Activated naive CD8-positive, alpha-beta T cell treated with anti-CD3 and anti-CD28 coated beads, Interleukin-2, amount 10 ng/mL, durations not matched to agents 7 days and 5 days (primary cell): ENCODE results near the gene TLN1. TPM values are rescaled to one million over a fixed set of nuclear protein-coding genes. Genes with fewer than 3 reads are reported as not detected.

Source experiments
- ATAC-seq: fragments of 150-1000 bp; cut with Tn5 transposase; one replicate; pipeline ENCODE4 v1.10.0; 2021; ENCODE audit warnings: low read depth, moderate library complexity
- POLR2A ChIA-PET: fragments of 350-600 bp; sonication (Branson Sonifier 250); formaldehyde crosslinking; loops from one replicate; lab custom pipeline; 2021; ENCODE audit warnings: antibody characterized with exemption; lab: Charles Lee
- DNase-seq: peaks from one replicate; pipeline ENCODE4 v3.0.0; 2021
- H3K27ac Mint-ChIP-seq: one replicate; pipeline ENCODE4 v1.8.0; 2022; ENCODE audit warnings: mild to moderate bottlenecking, mixed read lengths
- H3K27me3 Mint-ChIP-seq: one replicate; pipeline ENCODE4 v1.8.0; 2022; ENCODE audit warnings: mild to moderate bottlenecking, moderate library complexity, mixed read lengths
- H3K36me3 Mint-ChIP-seq: one replicate; pipeline ENCODE4 v1.8.0; 2021; ENCODE audit warnings: mild to moderate bottlenecking, mixed read lengths
- H3K4me1 Mint-ChIP-seq: one replicate; pipeline ENCODE4 v1.8.0; 2021; ENCODE audit warnings: mixed read lengths
- H3K4me3 Mint-ChIP-seq: one replicate; pipeline ENCODE4 v1.8.0; 2022; ENCODE audit warnings: mild to moderate bottlenecking, moderate library complexity, mixed read lengths
- H3K9me3 Mint-ChIP-seq: one replicate; pipeline ENCODE4 v1.8.0; 2021; ENCODE audit warnings: mixed read lengths
- total RNA-seq, 2 experiments: library from RNA; stranded (reverse); gene quantifications; one replicate each; pipeline ENCODE4 v1.2.3, GENCODE V29; 2021

TLN1 gene
- total RNA-seq, 2 experiments from 2014 or later, result 381 to 388 TPM

- Mint-ChIP-seq H3K4me1 (peaks cover 14% of the 10 kb centered on the region), H3K27ac (peak overlapping the region; percentile 92), H3K27me3 (no peaks in the 10 kb centered on the region), H3K36me3 (peaks cover 12% of the 10 kb centered on the region), H3K9me3 (no peaks in the 10 kb centered on the region), H3K4me3 (no peak overlapping the region)
- POLR2A ChIA-PET, result interaction anchor here (0.7 to 4.0 kb wide), 21 partner anchors 8 to 653 kb away, joined by 3 to 53 read pairs (median 7); partner anchors contain the start of genes ARHGEF39, CCDC107, FANCG and GBA2
- ATAC-seq, result no peak
- DNase-seq, result no peak
Observed at GRCh38 chr9:35732800-35733541, 976 bp upstream of the TLN1 start.

DNA sequence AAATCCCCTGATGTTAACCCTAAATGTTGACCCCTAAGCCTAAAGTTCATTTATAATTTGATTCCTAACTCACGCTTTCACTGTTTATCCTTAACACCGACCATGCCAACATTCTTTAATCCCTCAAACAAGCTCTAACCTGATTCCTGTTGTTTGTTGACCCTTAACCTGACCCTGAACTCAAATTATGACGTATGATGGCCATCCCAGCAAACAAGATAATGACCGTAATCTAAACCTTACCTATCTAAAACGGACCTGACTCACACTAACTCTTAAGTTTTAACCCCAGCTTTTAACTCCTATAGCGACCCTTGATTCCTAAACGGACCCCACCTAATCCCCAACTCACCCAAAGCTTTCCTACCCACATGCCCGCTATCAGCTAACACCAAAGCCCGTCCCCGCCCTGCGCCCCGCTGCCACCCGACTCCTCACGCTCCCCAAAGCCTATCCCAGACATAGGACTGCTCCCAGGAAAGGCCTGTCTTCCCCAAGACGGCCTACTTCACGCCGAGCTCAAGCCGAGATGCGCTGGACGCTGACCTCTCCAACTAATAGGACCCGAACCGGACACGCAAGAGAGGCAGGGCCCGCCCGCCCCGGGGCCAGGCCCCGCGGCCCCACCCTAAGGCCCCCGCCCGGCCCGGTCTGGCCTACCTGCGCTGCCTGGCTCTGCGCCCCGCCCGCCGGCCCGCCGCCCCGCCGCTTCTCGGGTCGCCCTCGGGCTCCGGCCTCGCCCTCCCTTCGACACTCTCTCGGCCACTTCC is 395 bp downstream of the TLN1 start:
- DNase-seq (no peak), ATAC-seq (no peak)
- POLR2A ChIA-PET, result interaction anchor here (0.6 to 4.0 kb wide), 24 partner anchors 8 to 652 kb away, joined by 3 to 53 read pairs (median 6); partner anchors contain the start of genes ARHGEF39, CCDC107, CLTA and FANCG

DNA sequence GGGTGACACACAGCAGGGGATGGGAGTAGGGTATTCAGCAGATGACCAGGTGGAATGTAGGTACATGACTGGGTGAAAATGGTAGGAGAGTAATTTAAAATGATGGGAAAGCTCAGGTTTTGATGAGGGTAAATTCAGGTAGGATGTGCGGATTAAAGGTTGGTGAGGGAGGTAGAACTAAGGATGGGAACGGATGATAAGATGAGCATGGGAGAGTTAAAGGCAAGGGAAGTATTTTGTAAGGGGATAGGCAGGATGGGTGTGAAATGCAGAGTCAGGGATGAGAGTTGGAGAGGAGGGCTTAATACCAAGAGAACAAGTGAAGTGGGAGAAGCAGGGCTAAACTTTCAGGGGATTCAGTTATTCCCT is 1.5 kb downstream of the TLN1 start:
- Mint-ChIP-seq H3K27me3 (no peaks in the 10 kb centered on the region), H3K4me3 (no peak overlapping the region), H3K27ac (peak overlapping the region; percentile 26), H3K4me1 (peaks cover 19% of the 10 kb centered on the region), H3K36me3 (peaks cover 14% of the 10 kb centered on the region), H3K9me3 (no peaks in the 10 kb centered on the region)
- DNase-seq (no peak), ATAC-seq (no peak)
- POLR2A ChIA-PET, result interaction anchor here (1.0 to 4.0 kb wide), 11 partner anchors 11 to 460 kb away, joined by 3 to 53 read pairs (median 13); partner anchors contain the start of genes ARHGEF39, CCDC107, CLTA and GBA2

More for the DNA sequence above, 395 bp downstream of the TLN1 start:
- H3K4me3 Mint-ChIP-seq, result no peak overlapping the region
- no peaks in the 10 kb centered on the region for H3K27me3 Mint-ChIP-seq
- H3K9me3 Mint-ChIP-seq, result no peaks in the 10 kb centered on the region
- peaks cover 15% of the 10 kb centered on the region for H3K36me3 Mint-ChIP-seq
- peaks cover 21% of the 10 kb centered on the region for H3K4me1 Mint-ChIP-seq
- H3K27ac Mint-ChIP-seq, result peak overlapping the region; percentile 92

DNA sequence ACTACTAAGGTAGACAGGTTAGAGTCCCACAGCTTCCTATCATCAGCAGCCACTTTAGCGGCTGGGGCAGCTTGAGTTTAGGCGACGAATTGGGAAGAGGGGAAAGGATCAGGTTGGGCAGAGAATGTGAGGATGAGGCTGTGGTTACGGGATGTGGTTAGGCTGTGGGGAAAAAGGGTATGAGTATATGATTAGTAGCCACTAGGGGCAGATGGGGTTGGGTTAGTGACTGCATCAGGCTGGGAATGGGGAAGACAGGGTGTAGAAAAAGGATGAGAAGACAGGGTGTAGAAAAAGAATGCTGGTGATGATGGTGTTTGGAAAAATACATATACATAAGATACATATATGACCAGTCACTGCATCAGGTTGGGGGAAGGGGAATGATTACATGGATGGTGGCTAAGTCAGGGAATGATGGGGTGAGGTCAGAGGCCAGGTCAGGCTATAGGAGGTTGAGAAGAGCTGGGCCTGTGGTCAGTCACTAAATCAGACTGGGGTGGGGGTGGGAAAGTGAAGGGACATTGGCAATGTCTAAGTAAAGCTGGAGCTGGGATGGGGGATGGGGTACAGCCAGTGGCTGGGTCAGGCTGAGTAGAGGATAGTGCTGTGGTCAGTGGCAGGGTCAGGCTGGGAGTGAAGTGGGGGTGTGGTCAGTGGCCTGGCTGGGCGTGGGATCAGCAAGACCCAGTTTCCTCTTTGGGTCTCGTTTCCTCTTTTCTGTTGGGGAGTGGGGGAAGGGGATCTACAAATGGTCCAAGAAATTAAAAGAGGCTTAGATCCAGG is 2.1 kb downstream of the TLN1 start:
- H3K9me3 Mint-ChIP-seq, result no peaks in the 10 kb centered on the region

DNA sequence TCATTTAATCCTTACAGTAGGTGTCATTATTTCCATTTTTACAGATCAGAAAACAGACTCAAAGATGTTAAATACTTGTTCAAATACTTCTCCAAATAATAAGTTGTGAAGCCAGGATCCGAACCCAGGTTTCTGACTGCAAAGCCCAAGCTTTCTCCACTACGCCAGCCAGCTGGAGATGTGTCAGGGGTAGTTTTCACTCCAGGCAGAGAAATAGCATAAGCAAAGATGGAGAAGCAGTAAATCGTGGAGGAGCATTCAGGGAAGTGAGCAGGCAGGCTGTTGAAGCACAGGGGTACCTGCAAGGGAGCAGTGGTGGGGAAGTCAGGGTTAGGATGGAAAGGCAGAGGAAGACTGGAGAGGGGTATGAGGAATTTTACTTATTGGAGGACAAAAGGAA is 2.9 kb downstream of the TLN1 start:
- ATAC-seq, result no peak
- no peak overlapping the region for H3K27ac Mint-ChIP-seq
- no peaks in the 10 kb centered on the region for H3K9me3 Mint-ChIP-seq
- no peak for DNase-seq
- H3K36me3 Mint-ChIP-seq, result peaks cover 20% of the 10 kb centered on the region
- H3K27me3 Mint-ChIP-seq, result no peaks in the 10 kb centered on the region
- no peak overlapping the region for H3K4me3 Mint-ChIP-seq
- peaks cover 16% of the 10 kb centered on the region for H3K4me1 Mint-ChIP-seq
- POLR2A ChIA-PET, result interaction anchor here (0.8 to 2.6 kb wide), 10 partner anchors 13 to 124 kb away, joined by 3 to 20 read pairs (median 5); partner anchors contain the start of genes CCDC107, GBA2, RGP1 and RMRP

More for the DNA sequence above, 2.1 kb downstream of the TLN1 start:
- DNase-seq, result no peak
- ATAC-seq, result no peak
- H3K27ac Mint-ChIP-seq, result peak overlapping the region; percentile 26
- H3K4me3 Mint-ChIP-seq, result no peak overlapping the region
- POLR2A ChIA-PET, result interaction anchor here (1.0 to 4.0 kb wide), 8 partner anchors 19 to 125 kb away, joined by 3 to 53 read pairs (median 19); partner anchors contain the start of genes ARHGEF39, CCDC107, GBA2 and RGP1
- no peaks in the 10 kb centered on the region for H3K27me3 Mint-ChIP-seq
- H3K36me3 Mint-ChIP-seq, result peaks cover 13% of the 10 kb centered on the region
- H3K4me1 Mint-ChIP-seq, result peaks cover 17% of the 10 kb centered on the region

- Mint-ChIP-seq H3K4me1 (peaks cover 14% of the 10 kb centered on the region), H3K27ac (no peak overlapping the region), H3K27me3 (no peaks in the 10 kb centered on the region), H3K36me3 (peaks cover 20% of the 10 kb centered on the region), H3K4me3 (no peak overlapping the region), H3K9me3 (no peaks in the 10 kb centered on the region)
- DNase-seq, result peak; percentile 67
- POLR2A ChIA-PET, result interaction anchor here (0.6 to 2.6 kb wide), 22 partner anchors 12 to 124 kb away, joined by 3 to 20 read pairs (median 4); partner anchors contain the start of genes ARHGEF39, CCDC107, GBA2 and RGP1
- no peak for ATAC-seq
Observed at GRCh38 chr9:35728041-35728971, 3.7 kb downstream of the TLN1 start.

DNA sequence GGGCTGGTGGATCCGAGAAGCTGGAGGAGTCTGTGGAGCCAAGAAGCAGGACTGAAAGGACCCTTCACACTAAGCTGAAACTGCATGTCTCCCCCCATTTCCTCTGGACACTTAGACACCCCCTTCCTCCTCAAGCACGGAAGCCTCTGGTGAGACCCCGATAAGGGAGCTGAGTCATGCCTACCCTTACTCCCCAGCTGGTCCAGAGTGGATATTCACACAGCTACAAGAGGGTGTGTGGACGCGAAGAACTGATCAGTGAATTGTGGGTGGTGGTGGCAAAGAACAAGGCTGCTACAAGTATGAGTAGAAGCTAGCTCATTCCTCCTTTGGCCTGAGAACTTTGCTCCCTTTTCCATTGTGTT is 4.3 kb downstream of the TLN1 start:
- H3K4me1 Mint-ChIP-seq, result peaks cover 12% of the 10 kb centered on the region
- H3K27me3 Mint-ChIP-seq, result no peaks in the 10 kb centered on the region
- no peak overlapping the region for H3K4me3 Mint-ChIP-seq
- no peaks in the 10 kb centered on the region for H3K9me3 Mint-ChIP-seq
- H3K27ac Mint-ChIP-seq, result no peak overlapping the region
- POLR2A ChIA-PET, result interaction anchor here (0.6 to 2.6 kb wide), 17 partner anchors 12 to 150 kb away, joined by 3 to 20 read pairs (median 4); partner anchors contain the start of genes ARHGEF39, GBA2, RGP1 and SPAG8
- DNase-seq, result no peak
- H3K36me3 Mint-ChIP-seq, result peaks cover 22% of the 10 kb centered on the region
- no peak for ATAC-seq

DNA sequence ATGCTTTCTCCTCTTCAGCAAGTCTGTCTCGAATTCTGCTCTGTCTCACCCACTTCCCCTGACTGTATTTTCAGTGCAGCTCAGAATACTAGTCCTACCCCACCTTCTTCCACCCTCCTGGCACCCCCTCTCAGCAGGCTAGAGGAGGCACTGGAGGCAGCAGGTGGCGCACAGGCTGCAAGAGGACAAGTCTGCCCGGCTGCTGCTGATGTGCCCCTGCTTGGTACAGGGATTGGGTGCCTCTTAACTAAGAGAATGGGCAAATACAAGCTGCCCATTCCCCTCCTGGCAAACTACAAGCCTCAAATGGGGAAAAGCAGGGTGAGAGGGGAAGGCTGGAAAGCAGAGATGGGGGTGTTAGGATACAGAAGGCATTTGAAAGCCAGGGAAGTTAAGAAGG is 5.1 kb downstream of the TLN1 start:
- DNase-seq (no peak), ATAC-seq (peak; percentile 48)
- no peaks in the 10 kb centered on the region for H3K27me3 Mint-ChIP-seq
- peaks cover 28% of the 10 kb centered on the region for H3K36me3 Mint-ChIP-seq
- peaks cover 12% of the 10 kb centered on the region for H3K4me1 Mint-ChIP-seq
- POLR2A ChIA-PET, result interaction anchor here (0.8 to 2.6 kb wide), 9 partner anchors 12 to 107 kb away, joined by 3 to 20 read pairs (median 6); partner anchors contain the start of genes ARHGEF39, CCDC107, GBA2 and RGP1
- no peak overlapping the region for H3K27ac Mint-ChIP-seq
- H3K9me3 Mint-ChIP-seq, result no peaks in the 10 kb centered on the region
- H3K4me3 Mint-ChIP-seq, result no peak overlapping the region

GRCh38 chr9:35725362-35725761 is 6.6 kb downstream of the TLN1 start:
- ATAC-seq (no peak), DNase-seq (no peak)
- Mint-ChIP-seq H3K27ac (no peak overlapping the region), H3K9me3 (no peaks in the 10 kb centered on the region), H3K36me3 (peaks cover 29% of the 10 kb centered on the region), H3K4me1 (peaks cover 9% of the 10 kb centered on the region), H3K27me3 (no peaks in the 10 kb centered on the region), H3K4me3 (no peak overlapping the region)
- POLR2A ChIA-PET, result no interaction called here

DNA sequence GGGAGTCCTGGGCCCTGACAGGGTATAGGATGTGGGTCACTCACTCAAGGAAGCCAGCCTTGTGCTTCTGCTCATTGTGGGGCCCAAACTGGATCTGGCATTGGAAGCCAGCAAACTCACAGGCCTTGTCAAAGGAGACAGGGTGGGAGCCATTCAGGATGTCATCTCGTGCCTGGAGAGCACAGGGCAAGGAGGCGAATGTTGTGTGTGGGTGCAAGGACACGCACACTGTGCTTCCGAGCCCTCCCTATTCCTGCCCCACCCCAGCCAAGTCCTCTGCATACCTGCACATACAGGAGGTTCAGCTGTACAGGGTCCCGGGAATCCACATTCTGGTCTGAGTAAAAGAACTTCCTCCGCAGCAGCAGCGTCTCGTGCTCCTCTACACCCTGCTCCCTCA is 8.1 kb downstream of the TLN1 start:
- Mint-ChIP-seq H3K4me1 (peaks cover 9% of the 10 kb centered on the region), H3K9me3 (no peaks in the 10 kb centered on the region), H3K27ac (no peak overlapping the region), H3K27me3 (no peaks in the 10 kb centered on the region), H3K4me3 (no peak overlapping the region), H3K36me3 (peaks cover 36% of the 10 kb centered on the region)
- no peak for ATAC-seq
- DNase-seq, result no peak
- POLR2A ChIA-PET, result interaction anchor here (1.3 kb wide), 1 partner anchor 8 kb away, joined by 4 read pairs; the partner anchor contains the start of genes CREB3 and TLN1

DNA sequence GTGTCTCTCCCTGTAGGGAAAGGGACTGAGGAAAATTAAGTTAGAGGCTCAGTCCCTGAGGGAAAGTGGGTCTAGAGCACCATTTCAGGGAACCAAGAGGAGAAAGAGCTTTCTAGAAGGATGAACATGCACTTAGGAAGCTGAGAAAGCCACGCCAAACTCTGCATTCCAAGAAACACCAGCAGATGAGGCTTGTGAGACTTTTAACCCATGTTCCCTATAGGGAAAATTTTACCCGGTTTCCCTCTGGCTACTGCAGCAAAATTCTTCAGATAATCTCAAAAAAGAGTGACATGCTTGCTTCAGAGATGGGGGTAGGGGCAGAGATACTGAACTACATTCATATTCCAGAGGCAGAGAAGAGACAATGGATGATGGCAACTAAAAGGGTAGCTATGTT is 8.6 kb downstream of the TLN1 start:
- no peak for ATAC-seq
- no peaks in the 10 kb centered on the region for H3K27me3 Mint-ChIP-seq
- no peak overlapping the region for H3K27ac Mint-ChIP-seq
- H3K9me3 Mint-ChIP-seq, result no peaks in the 10 kb centered on the region
- no peak overlapping the region for H3K4me3 Mint-ChIP-seq
- peaks cover 9% of the 10 kb centered on the region for H3K4me1 Mint-ChIP-seq
- DNase-seq, result no peak
- H3K36me3 Mint-ChIP-seq, result peaks cover 36% of the 10 kb centered on the region
- POLR2A ChIA-PET, result interaction anchor here (0.8 to 1.3 kb wide), 2 partner anchors 9 kb away, joined by 3 to 4 read pairs; partner anchors contain the start of genes CREB3 and TLN1
